ENCODE measurements around the gene GCK. TPM values are rescaled to one million over a fixed set of nuclear protein-coding genes. Genes with fewer than 3 reads are reported as not detected.

Gene GCK
- total RNA-seq, 1 experiment from 2014 or later: not detected

DNA sequence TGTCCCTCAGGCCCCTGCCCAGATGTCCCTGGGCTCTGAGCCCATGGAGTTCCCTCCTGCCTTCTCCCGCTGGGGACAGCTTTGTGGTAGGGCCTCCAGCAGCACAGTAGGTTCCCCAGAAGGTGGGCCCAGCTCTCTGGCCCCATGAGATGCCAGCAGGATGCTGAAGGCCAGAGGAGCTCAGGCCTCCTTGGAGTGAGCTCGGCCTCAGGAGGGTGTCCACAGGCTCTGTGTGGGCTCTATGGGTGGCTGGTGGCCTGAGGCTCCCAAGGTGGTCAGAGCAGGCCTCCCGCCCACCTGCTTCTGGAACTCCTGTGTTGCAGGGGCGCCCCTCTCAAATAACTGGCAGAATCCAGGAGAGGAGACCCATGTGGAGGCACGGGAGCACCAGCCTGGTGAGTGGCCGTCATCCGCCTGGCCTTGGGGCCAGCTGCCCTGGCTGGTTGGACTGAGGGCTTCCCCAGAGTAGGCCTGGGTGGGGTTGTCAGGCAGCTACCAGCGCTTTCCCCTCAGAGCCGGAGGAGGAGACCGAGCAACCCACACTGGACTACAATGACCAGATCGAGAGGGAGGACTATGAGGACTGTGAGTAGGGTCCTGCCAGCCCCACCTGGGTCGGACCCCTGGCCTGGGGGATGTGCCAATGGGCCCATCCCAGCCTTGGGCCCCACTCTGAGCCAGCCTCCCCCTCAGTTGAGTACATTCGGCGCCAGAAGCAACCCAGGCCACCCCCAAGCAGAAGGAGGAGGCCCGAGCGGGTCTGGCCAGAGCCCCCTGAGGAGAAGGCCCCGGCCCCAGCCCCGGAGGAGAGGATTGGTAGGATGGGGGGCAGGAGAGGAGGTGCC lies 81.9 kb downstream of the GCK start:
- BruUV-seq (replicated peaks): no TSS peak
- Mint-ChIP-seq H3K9me3 (ENCODE audit: unreplicated experiment) (no peaks in the 10 kb centered on the region), H3K27me3 (ENCODE audit: insufficient read depth, unreplicated experiment) (no peaks in the 10 kb centered on the region), H3K4me1 (ENCODE audit: low read depth, unreplicated experiment) (no peaks in the 10 kb centered on the region), H3K4me3 (ENCODE audit: unreplicated experiment) (no peak overlapping the region), H3K36me3 (ENCODE audit: insufficient read depth, unreplicated experiment) (peaks cover 14% of the 10 kb centered on the region), H3K27ac (ENCODE audit: unreplicated experiment) (no peak overlapping the region)
- Histone ChIP-seq H3K4me1 (no peaks in the 10 kb centered on the region), H3K27me3 (replicated peaks; ENCODE audit: control insufficient read depth, insufficient read depth, low read length) (no peaks in the 10 kb centered on the region; the same call in 1 of the 2 replicates), H3K4me3 (ENCODE audit: low read depth, low read length) (no peak overlapping the region), H3K9me3 (no peaks in the 10 kb centered on the region), H3K36me3 (ENCODE audit: control insufficient read depth, insufficient read depth, low read length) (no peaks in the 10 kb centered on the region; the same call in 1 of the 2 replicates)
- CTCF ChIA-PET: no interaction called here
- TF ChIP-seq, protein P1, sequence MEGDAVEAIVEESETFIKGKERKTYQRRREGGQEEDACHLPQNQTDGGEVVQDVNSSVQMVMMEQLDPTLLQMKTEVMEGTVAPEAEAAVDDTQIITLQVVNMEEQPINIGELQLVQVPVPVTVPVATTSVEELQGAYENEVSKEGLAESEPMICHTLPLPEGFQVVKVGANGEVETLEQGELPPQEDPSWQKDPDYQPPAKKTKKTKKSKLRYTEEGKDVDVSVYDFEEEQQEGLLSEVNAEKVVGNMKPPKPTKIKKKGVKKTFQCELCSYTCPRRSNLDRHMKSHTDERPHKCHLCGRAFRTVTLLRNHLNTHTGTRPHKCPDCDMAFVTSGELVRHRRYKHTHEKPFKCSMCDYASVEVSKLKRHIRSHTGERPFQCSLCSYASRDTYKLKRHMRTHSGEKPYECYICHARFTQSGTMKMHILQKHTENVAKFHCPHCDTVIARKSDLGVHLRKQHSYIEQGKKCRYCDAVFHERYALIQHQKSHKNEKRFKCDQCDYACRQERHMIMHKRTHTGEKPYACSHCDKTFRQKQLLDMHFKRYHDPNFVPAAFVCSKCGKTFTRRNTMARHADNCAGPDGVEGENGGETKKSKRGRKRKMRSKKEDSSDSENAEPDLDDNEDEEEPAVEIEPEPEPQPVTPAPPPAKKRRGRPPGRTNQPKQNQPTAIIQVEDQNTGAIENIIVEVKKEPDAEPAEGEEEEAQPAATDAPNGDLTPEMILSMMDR (IDR thresholded peaks at IDR 0.05; ENCODE audit: insufficient read depth in 1 of 2, low read depth in 1 of 2, low read length in 1 of 2, severe bottlenecking in 1 of 2, unreplicated experiment in 1 of 2): no peak
- POLR2A ChIA-PET: no interaction called here
- DNase-seq: no peak
- intact Hi-C loops (cut with micrococcal nuclease; ENCODE audit: unreplicated experiment): no loop called here

DNA sequence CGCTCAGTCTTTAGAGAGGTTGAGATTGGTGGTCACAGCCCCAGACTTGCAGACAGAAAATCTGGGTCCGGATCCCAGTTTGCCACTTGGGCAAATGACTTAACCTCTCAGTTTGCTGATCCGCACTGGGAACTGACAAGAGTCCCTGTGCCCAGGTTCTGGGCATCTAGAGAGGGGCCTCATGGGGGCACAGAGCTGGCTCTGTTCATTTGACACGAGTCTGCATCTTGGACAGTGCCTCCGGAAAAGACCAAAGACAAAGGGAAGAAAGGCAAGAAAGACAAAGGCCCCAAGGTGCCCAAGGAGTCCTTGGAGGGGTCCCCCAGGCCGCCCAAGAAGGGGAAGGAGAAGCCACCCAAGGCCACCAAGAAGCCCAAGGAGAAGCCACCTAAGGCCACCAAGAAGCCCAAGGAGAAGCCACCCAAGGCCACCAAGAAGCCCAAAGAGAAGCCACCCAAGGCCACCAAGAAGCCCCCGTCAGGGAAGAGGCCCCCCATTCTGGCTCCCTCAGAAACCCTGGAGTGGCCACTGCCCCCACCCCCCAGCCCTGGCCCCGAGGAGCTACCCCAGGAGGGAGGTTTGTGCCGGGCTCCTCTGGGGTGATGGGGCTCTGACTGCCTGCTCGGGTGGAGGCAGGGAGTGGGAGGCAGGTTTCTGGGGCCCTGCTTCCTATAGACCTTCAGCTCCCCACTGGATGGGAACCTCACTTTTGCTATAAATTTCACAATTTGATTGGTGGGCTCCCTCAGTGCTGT lies 82.8 kb downstream of the GCK start:
- Mint-ChIP-seq H3K27me3 (ENCODE audit: insufficient read depth, unreplicated experiment) (no peaks in the 10 kb centered on the region), H3K9me3 (ENCODE audit: unreplicated experiment) (no peaks in the 10 kb centered on the region), H3K4me1 (ENCODE audit: low read depth, unreplicated experiment) (no peaks in the 10 kb centered on the region), H3K36me3 (ENCODE audit: insufficient read depth, unreplicated experiment) (peaks cover 6% of the 10 kb centered on the region), H3K4me3 (ENCODE audit: unreplicated experiment) (no peak overlapping the region), H3K27ac (ENCODE audit: unreplicated experiment) (no peak overlapping the region)
- no TSS peak for BruUV-seq (replicated peaks)
- no peaks in the 10 kb centered on the region; the same call in 1 of the 2 replicates for H3K36me3 ChIP-seq (ENCODE audit: control insufficient read depth, insufficient read depth, low read length)
- TF ChIP-seq, protein P1 (IDR thresholded peaks at IDR 0.05; ENCODE audit: insufficient read depth in 1 of 2, low read depth in 1 of 2, low read length in 1 of 2, severe bottlenecking in 1 of 2, unreplicated experiment in 1 of 2): no peak
- no peaks in the 10 kb centered on the region; the same call in 1 of the 2 replicates for H3K27me3 ChIP-seq (replicated peaks; ENCODE audit: control insufficient read depth, insufficient read depth, low read length)
- POLR2A ChIA-PET: no interaction called here
- intact Hi-C loops (cut with micrococcal nuclease; ENCODE audit: unreplicated experiment): no loop called here
- H3K4me1 ChIP-seq: no peaks in the 10 kb centered on the region
- no peaks in the 10 kb centered on the region for H3K9me3 ChIP-seq
- no peak for DNase-seq
- no peak overlapping the region for H3K4me3 ChIP-seq (ENCODE audit: low read depth, low read length)
- CTCF ChIA-PET: no interaction called here

DNA sequence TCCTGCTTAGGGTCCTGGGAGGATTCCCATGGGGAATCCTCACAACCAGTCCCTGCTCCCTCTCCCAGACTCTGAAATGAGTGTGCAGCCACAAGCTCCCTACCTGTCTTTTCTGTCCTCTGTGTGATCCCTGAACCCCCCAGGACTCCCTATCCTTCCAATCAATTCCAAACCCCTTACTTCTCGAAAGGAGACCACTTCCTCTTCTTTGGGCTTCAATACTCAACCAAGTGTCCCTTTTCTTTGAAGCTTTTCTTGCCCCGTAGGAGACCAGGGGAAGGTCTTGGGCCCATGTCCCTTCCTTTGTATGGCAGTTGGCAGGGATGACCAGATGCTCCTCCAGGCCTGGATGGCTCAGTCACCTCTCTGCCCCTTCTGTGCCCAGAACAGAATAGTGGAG lies 83.4 kb downstream of the GCK start:
- H3K27ac Mint-ChIP-seq (ENCODE audit: unreplicated experiment): no peak overlapping the region
- no peaks in the 10 kb centered on the region for H3K9me3 ChIP-seq
- H3K36me3 ChIP-seq (ENCODE audit: control insufficient read depth, insufficient read depth, low read length): no peaks in the 10 kb centered on the region; the same call in 1 of the 2 replicates
- TF ChIP-seq, protein P1 (IDR thresholded peaks at IDR 0.05; ENCODE audit: insufficient read depth in 1 of 2, low read depth in 1 of 2, low read length in 1 of 2, severe bottlenecking in 1 of 2, unreplicated experiment in 1 of 2): no peak
- intact Hi-C loops (cut with micrococcal nuclease; ENCODE audit: unreplicated experiment): no loop called here
- no peaks in the 10 kb centered on the region for H3K4me1 Mint-ChIP-seq (ENCODE audit: low read depth, unreplicated experiment)
- POLR2A ChIA-PET: no interaction called here
- H3K4me3 Mint-ChIP-seq (ENCODE audit: unreplicated experiment): no peak overlapping the region
- no TSS peak for BruUV-seq (replicated peaks)
- H3K4me3 ChIP-seq (ENCODE audit: low read depth, low read length): no peak overlapping the region
- no peak for DNase-seq
- H3K27me3 ChIP-seq (replicated peaks; ENCODE audit: control insufficient read depth, insufficient read depth, low read length): no peaks in the 10 kb centered on the region; the same call in 1 of the 2 replicates
- H3K27me3 Mint-ChIP-seq (ENCODE audit: insufficient read depth, unreplicated experiment): no peaks in the 10 kb centered on the region
- peaks cover 6% of the 10 kb centered on the region for H3K36me3 Mint-ChIP-seq (ENCODE audit: insufficient read depth, unreplicated experiment)
- H3K4me1 ChIP-seq: no peaks in the 10 kb centered on the region; the same call in 1 of the 2 replicates
- CTCF ChIA-PET: no interaction called here
- no peaks in the 10 kb centered on the region for H3K9me3 Mint-ChIP-seq (ENCODE audit: unreplicated experiment)
